GM18498 (cell line): ENCODE results near the gene TRAF1.

Experiments used
- ATAC-seq: cut with Tn5 transposase; IDR thresholded peaks from one replicate; pipeline ENCODE4 v1.9.1; 2021; ENCODE audit warnings: mild to moderate bottlenecking, moderate library complexity; ENCODE audit not compliant: unreplicated experiment

TRAF1 gene

DNA sequence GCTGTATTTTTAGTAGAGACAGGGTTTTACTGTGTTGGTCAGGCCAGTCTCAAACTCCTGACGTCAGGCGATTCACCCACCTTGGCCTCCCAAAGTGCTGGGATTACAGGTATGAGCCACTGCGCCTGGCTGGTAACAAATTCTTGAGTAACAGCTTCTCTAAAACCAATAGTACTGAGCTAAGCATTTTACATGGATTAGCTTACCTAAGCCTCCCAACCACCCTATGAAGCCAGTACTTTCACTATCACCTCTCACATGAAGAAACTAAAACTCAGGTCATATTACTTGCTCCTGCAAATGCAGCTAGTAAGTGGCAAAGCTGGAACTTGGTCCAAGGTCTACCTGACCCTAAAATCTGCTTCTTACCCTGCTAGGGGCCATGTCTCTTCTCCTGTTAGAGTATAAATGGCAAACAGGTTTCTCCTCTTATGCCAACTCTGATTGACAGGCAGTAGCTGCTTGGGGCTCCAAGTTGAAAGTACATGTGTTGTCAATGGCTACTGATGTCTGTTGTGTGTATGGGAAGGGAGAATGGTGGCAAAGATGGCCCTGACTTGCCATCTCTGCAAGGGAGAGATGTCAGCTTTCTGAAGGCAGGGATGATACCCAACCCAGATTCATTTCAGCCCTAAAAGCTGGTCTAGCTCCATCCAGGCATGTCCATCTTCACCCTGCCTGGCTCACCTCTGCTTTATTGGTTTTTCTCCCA is 53.6 kb downstream of the TRAF1 start:
- ATAC-seq, result no peak

DNA sequence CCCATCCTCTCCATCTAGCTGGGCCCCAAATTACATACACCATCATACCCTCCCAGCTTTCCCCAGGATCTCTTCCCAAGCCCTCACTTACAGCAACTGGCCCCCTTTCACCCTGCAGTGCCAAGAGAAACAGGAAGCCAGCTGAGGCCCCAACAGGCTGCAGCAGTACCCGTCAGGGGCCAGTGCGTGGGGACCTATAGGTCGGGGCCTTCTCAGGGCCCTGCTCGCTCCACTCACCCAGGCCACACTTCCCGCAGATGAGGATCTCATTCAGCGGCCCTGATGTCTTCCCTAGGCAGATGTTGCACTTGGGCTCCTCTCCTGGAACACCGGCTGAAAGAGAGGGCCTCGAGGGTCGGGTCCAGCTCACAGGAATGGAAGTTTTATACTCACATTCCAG is 56.4 kb downstream of the TRAF1 start:
- ATAC-seq, result no peak

DNA sequence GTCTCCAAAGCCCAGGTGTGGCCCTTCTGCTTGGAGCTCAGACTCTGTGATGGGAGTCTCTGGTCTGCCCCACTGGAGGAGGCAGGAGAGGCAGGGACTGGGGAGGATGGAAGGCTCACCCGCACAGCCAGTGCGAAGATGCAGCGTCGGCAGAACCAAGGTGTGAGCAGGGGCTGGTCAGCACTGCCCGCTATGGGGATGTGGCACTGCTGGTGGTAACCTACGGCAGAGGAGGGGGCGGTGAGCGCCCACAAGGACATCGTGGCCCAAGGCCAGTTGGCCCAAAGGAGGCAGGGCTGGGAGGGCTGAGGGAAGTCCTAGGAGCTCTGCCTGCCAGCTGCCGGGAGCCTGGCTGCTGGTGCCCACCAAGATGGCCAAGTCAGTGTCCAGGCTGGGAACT is 56.9 kb downstream of the TRAF1 start:
- no peak for ATAC-seq

DNA sequence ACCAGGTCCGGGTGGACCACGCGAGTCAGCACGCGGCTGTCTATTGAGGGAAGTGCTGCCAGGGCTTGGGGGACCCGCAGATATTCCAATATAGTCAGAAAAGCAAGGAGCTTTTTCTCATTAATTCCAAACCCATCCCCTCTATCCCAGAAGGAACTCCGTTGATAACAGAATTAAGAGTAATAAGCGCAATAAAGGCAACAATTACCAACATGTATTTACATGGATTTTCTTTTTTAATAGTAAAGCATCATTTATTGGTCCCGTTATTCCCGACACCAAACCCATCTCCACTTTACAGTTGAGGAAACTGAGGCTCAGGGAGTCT is 57.3 kb downstream of the TRAF1 start:
- ATAC-seq, result no peak

DNA sequence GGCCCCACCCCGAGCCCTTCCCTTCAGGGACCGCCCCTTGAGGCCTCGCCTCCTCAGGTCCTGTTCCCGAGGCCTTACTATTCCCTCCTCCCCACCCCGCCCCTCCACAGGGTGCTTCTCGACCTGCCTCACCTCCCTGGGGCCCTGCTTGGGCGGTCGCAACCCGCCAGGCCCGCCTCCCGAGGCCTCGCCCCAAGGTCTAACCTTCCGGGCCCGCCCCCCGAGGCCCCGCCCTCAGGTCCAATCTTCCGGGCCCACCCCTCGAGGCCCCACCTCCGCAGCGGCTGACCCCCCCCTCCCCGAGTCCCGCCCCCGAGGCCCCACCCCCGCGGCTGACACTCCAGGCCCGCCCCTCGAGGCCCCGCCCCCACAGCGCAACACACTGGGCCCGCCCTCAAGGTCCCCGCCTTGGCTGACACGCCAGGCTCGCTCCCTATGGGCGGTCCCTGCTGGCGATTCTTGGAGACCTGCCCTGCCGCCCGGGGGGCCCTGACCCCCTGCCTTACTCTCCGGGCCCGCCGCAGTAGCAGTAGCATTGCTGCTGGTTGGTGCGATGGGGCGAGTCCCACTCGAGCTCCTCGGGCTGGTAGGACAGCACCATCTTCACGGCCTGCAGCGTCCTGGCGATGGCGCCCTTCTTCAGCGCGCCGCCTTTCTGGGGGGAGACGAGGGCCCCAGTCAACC is 57.8 kb downstream of the TRAF1 start:
- peak; percentile 92 for ATAC-seq

DNA sequence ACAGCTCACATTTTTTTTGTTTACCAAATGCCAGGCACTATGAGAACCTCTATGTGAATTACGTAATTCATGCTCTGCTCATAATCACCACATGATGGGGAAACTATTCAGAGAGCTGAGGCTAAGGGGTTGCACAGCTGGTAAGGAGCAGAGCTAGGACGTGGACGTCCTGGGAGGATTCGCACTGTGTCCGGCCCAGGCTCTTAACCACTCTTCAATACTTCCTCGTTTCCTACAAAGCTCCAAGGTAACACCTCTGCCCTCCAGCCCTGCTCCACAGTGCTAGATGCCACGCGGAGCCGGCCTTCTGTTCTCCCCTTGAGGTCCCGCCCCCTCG is 58.3 kb downstream of the TRAF1 start:
- ATAC-seq, result no peak

DNA sequence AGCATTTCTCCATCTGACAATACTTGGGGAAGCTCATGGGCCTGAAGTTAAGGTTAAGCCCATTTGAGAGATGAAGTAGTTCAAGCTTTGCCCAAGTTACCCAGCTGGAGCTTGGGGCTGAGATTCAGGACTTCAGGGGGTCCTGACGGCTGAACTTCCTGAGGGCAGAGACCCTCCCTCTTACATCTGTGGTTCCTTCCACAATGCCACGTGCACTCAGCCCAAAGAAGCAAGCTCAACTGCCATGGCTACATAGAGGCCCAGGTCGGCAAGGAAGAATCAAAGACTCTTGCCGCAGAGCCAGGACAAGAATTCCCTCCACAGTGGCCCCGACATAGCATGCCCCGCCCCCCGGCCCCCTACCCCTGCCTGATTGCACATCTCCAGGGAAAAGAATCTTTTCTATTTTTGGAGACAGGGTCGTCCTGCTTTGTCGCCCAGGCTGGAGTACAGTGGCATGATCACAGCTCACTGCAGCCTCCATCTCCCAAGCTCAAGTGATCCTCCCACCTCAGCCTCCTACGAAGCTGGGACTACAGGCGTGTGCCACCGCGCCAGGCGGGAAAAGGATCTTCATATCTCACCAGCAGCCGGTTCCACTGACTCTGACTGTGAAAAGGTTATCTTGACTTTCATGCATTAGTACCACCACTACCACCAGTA is 58.8 kb downstream of the TRAF1 start:
- ATAC-seq, result no peak

DNA sequence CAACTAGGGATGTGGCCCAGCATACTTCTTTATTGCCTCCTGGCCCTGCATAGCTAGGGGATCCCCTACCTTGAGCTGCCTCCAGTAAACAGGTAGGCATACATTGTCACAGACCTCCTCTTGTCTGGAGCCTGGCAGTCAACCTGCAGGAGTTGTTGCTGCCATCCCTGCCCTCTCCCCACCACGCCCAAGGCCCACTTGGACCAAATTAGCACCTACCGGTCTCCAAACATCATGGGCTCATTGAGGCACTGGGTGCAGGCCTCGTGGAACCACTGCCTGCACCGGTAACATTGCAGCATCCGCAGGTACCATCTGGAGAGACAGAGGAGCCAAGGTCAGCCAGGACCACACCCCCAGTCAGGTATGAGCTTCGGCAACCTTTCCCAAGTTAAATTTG is 59.9 kb downstream of the TRAF1 start:
- ATAC-seq, result no peak

DNA sequence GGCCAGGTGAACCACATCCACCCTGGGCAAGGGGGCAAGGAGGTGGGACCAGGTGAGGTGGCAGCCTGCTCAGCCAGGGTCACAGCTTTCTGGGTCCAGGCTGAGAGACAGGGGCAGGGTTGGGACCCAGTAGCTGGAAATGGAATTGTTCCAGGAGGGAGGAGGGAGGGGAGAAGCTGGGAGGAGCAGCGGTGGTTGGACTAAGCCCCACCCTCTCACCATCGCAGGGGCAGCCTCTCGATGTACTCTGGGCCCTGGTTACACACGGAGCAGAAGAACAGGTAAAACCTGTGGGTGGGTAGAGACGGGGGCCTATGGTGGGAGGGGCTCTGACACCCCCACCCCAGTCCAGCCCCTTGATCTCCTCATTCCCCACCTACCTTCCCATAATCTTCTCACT is 60.8 kb downstream of the TRAF1 start:
- no peak for ATAC-seq

DNA sequence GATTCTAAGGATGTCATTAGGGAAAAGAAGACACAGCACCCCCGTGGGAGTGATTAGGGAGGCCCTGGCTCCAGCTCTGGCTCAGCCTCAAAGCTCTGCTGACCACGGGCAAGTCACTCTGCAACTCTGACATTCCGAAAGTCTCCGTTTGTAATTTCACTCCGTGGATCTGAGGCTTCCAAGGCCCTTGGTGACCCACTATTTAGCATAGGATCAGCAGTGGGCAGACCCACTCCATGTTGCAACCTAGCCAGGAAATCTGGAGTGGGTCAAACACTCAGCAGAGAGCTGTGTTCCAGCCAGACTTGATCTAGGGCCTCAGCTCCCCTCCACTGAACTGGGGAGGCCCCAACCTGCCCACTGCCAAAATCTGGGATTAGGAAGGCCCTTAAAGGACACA is 61.4 kb downstream of the TRAF1 start:
- ATAC-seq, result no peak

DNA sequence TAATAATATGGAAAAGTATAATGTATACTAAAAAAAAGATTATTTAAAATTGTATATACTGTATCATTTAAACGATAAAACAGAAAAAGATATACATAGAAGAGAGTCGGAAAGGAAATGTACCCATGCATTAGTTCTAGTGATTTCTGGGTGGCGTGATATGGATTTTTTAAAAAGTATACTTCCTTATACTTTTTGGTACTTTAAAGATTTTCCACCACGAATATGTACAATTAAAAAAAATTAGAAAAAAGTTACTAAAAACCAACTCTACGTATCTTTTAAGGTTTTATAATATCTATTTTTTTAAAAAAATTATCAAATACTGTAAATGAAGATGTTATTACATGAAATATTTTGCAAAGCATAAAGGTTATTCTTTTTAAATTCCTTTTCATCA is 61.9 kb downstream of the TRAF1 start:
- no peak for ATAC-seq

DNA sequence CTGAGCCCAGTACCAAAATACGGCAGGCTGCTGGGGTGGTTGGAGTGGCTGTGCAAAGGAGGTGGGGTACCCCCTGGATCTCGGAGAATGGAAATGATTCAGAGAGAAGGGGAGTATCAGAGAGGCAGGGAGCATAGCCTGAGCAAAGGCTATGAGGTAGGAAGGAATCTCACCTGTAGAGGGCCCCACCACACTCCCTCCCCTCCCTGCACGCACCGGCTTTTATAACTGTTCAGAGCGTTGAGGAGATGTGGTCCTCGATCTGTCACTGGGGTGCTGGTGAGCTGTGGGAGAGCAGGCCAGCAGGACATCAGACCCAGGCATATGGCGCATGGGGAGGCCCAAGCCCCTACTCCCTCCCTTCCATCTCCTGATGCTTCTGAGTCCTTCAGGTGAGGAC is 62.8 kb downstream of the TRAF1 start:
- ATAC-seq, result no peak

DNA sequence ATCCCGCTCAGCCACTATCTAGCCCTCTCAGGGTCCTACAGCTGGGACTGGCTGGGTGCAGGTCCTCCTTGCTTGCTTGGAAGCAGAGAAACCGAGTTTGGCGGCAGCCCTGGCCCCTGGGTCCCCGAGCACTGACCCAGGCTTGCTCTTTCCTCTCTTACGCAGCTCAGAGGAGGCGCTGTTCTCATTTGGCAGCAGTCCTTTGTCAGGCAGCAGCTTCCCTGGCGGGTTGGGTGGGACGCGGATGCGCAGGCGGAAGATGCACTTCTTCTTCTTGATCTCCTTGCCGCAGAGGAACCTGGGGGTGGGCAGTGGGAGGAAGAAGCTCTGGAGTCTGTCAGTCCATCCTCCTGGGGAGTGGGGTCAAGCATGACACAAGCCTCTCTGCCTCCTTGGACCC is 64.1 kb downstream of the TRAF1 start:
- ATAC-seq, result no peak

DNA sequence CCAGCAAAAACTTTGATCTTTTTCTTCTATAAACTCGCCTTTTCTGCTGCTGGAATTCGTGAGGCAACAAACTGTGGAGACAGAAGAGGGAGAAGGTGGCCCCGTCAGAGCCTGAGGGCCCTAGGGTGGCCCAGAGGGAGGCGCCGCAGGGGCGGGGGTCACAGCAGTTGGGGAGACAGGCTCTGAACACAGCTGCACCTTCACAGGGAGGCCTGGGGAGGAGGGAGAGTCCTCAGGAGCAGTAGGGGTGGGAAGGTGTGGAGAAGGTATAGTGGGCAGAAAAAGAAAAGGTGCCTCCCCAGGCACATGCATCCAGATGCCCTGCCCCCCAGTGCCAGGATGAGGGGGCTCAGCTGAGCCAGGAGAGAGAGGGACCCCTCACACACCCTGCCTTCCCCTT is 64.7 kb downstream of the TRAF1 start:
- no peak for ATAC-seq

DNA sequence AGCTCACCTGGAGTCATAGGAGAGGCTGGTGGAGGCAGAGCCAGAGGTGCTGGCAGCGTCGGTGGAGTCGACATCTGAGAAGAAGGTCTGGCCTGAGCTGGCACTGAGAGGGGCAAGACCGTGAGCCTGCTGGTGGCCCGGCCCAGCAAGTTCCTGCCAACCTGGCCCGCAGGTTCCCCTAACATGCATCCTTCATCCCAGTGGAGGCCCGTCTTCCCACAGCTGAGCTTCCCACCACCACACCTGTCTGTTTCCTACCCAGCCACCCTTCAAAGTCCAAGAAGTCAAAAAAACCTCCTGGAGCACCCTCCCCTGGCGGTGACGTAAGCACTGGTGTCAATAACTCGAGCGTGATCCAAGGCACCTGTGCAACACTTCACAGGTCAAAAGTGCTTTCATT is 66.5 kb downstream of the TRAF1 start:
- ATAC-seq, result no peak

DNA sequence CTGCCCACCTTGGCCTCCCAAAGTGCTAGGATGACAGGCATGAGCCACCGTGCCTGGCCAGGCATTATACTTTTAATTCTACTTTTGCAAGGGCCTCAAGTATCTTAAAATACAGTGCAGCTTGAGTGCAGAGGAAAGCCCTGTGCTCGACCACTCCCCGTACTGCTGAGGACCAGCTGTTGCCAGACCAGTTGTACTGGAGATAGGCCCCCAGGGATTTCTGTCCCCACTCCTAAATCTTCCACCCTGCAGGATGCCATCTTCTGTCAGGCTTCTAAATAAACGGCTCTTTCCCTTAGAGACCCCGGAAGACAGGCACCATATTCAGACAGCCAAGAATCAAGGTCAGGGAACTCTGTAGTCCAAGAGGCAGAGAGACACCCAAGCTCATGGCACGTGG is 67.2 kb downstream of the TRAF1 start:
- no peak for ATAC-seq

DNA sequence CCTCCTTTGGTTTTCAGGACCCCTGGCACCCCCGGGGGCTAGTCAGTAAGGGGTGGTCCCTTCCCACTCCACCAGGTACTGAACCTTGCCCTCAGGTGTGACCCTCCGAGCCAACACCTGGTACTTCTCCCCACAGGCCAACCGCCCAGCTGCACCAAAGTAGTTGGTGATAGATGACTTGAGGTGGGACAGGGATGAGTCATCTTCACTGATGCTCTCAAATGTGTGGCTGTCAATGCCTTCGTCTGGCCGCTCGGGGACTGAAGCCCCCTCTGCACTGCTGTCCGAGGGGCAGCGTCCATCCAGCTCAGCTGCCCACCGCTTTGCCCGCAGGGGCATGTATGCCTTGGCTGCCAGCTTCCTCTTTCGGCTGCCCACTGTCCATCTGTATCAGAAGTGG is 68.7 kb downstream of the TRAF1 start:
- no peak for ATAC-seq

DNA sequence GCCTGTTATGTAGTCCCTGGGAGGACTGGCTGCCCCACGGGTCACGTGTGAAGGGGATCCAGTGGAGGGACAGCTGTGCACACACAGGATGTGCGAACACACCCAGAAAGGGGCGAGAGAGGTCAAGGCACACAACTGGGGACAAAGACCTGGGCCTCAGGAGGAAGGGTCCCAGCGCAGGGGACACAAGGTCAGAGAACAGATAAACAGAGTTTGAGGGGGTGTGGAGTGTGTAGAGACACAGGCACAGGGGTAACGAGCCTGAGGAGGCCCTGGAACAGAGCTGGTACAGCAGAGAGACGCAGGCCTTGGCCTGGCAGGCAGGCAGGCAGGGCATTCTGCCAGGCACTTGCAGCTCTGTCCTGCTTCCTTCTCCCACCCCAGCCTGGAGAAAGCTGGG is 69.1 kb downstream of the TRAF1 start:
- no peak for ATAC-seq

DNA sequence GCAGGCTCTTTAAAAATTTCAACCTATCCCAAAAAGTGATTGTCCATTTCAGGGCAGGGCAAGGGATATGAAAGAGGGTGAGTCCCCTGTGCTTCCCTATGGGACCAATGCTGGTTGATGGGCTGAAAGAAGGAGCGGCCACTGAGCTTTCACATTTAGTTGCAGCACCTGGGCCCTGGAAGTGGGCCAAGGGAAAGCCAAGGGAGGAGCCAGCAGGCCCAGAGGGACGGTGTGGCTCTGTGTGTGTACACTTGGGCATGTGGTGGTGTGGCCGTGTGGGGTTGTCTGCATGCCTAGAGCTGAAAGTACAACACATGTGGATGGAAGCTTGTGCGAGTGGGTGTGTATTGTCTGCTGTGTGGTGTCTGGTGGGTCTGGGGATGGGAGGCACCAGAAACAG is 69.9 kb downstream of the TRAF1 start:
- no peak for ATAC-seq

DNA sequence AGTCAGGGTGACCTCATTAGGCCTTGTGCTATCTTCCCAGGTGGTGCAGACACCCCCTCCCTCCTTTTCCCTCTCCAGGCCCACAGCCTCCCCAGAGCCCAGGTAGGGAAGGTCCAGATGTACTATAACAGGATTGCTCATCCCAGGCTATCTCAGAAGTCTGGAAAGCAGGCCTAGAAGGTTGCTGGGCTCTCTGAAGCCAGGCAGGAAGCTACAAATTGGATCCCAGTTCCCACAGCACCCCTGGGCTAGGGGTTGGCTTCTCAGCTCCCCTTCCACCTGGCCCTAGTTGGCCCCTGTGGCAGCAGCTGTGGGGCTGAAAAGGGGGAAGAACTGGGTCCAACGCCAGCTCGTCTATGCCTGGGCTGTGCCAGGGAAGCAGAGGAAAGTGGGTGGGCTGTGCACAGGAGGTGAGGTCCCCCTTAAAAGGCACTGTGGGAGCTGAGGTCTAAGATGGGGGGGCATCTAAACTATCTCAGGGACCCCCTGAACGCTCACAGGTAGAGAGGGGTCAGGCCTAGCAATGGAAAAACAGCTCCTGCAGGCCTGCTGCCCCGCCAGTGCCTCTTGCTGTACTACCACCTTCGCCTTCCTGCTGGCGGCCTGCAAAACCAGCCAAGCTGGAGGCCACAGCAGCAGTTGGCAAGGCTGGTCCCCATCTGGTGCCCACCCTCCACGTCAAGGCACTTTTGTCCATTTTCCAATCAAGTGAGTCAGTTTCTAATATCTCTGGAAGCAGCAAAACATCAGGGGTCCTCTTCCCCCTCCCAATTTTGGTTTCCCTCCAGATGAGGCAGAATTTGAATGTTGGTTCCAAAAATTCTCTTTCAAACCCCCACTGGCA is 70.5 kb downstream of the TRAF1 start:
- no peak for ATAC-seq

DNA sequence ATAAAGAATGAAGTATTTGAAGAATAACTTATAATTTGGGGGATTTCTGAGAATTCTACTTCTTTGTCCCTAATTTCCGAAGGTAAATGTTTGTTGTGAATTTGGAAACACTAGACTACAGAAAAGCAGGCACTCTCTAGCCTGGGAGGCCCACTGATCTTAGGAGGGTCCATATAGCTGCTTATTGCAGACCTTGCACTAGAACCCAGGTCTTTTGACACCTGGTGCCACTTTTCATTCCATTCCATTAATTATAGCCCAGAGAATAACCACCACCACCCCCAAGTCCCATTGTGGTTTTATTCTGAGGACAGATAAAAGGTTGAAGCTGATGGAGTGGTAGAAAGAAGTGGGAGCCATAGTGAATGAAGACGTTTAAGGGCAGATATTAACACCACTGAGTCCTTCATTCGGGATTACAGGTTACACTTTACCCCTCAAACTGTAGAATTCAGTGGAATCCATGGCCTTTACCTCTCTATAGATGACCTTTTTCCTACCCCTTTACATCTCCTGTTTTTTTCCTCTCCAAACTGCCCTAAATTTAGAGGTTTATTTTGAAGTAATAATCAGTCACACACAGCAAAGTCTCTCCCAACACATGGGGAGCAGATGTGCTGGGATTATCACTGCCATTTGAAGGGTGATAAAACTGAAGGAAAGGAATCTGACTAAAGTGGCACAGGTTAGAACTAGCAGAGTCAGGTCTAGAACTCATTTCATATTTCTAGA is 71.8 kb downstream of the TRAF1 start:
- ATAC-seq, result no peak
